Ishikawa (cell line): ENCODE results near the gene ZBTB44.

ENCODE experiments used
- CEBPB ChIP-seq: IDR thresholded peaks from 2 replicates; pipeline ENCODE4 v1.6.1; 2012
- CREB1 ChIP-seq: IDR thresholded peaks from 2 replicates; pipeline ENCODE4 v1.6.1; 2012; ENCODE audit warnings: low read depth
- EGR1 ChIP-seq: IDR thresholded peaks from 2 replicates; pipeline ENCODE4 v1.6.1; 2012
- EP300 ChIP-seq: IDR thresholded peaks from 2 replicates; pipeline ENCODE4 v1.6.1; 2012; ENCODE audit warnings: borderline replicate concordance
- FOXM1 ChIP-seq: IDR thresholded peaks from 2 replicates; pipeline ENCODE4 v1.6.1; 2012; ENCODE audit warnings: low read depth, borderline replicate concordance
- MAX ChIP-seq: IDR thresholded peaks from 2 replicates; pipeline ENCODE4 v1.6.1; 2012
- NFIC ChIP-seq: IDR thresholded peaks from 2 replicates; pipeline ENCODE4 v1.6.1; 2012
- RAD21 ChIP-seq: IDR thresholded peaks from 2 replicates; pipeline ENCODE4 v1.6.1; 2012; ENCODE audit warnings: low read depth
- REST ChIP-seq: IDR thresholded peaks from 2 replicates; pipeline ENCODE4 v1.6.1; 2012; ENCODE audit warnings: low read depth, mild to moderate bottlenecking
- TAF1 ChIP-seq: IDR thresholded peaks from 2 replicates; pipeline ENCODE4 v1.6.1; 2012; ENCODE audit warnings: low read depth, mild to moderate bottlenecking
- TCF12 ChIP-seq: IDR thresholded peaks from 2 replicates; pipeline ENCODE4 v1.6.1; 2012; ENCODE audit warnings: low read depth
- TEAD4 ChIP-seq: IDR thresholded peaks from 2 replicates; pipeline ENCODE4 v1.6.1; 2012
- USF1 ChIP-seq: IDR thresholded peaks from 2 replicates; pipeline ENCODE4 v1.6.1; 2012
- YY1 ChIP-seq: IDR thresholded peaks from 2 replicates; pipeline ENCODE4 v1.6.1; 2012; ENCODE audit warnings: low read depth
- ZBTB7A ChIP-seq: IDR thresholded peaks from 2 replicates; pipeline ENCODE4 v1.6.1; 2012; ENCODE audit warnings: low read depth

ZBTB44 gene

GRCh38 chr11:130314750-130315285, at the start of gene ZBTB44:
TSS of gene ZBTB44 (minus strand) at chr11:130314917. CDS start at chr11:130261873, 53,044 bp downstream.
- TF ChIP-seq USF1 (no peak), TEAD4 (no peak), CEBPB (peak; percentile 96), YY1 (peak; percentile 54; the same call in 1 of the 2 replicates)

GRCh38 chr11:130359419-130359818, 44.7 kb upstream of the ZBTB44 start:
- TF ChIP-seq YY1 (no peak), USF1 (no peak), TCF12 (no peak), EGR1 (no peak), CREB1 (no peak), NFIC (no peak), MAX (no peak), REST (no peak), RAD21 (no peak), EP300 (no peak)

- TF ChIP-seq TEAD4 = no peak
Observed at GRCh38 chr11:130358398-130358797, 43.7 kb upstream of the ZBTB44 start.

GRCh38 chr11:130347261-130347660, 32.5 kb upstream of the ZBTB44 start:
- TF ChIP-seq RAD21 = no peak
- TF ChIP-seq TAF1 = no peak
- TF ChIP-seq CREB1 = no peak
- TF ChIP-seq FOXM1 = no peak
- no peak for TF ChIP-seq USF1
- TF ChIP-seq ZBTB7A = no peak
- TF ChIP-seq MAX = no peak
- TF ChIP-seq YY1 = no peak
- TF ChIP-seq CEBPB = no peak
- TF ChIP-seq REST = no peak
- no peak for TF ChIP-seq EP300
- TF ChIP-seq TCF12 = no peak
- TF ChIP-seq EGR1 = no peak
- TF ChIP-seq NFIC = no peak
- TF ChIP-seq TEAD4 = no peak

- no peak for TF ChIP-seq CREB1
- TF ChIP-seq NFIC = no peak
- no peak for TF ChIP-seq CEBPB
- no peak for TF ChIP-seq RAD21
- no peak for TF ChIP-seq YY1
- no peak for TF ChIP-seq FOXM1
- no peak for TF ChIP-seq TAF1
- TF ChIP-seq TEAD4 = no peak
- no peak for TF ChIP-seq USF1
- no peak for TF ChIP-seq EGR1
- no peak for TF ChIP-seq ZBTB7A
- TF ChIP-seq REST = no peak
- TF ChIP-seq EP300 = no peak
- no peak for TF ChIP-seq TCF12
- no peak for TF ChIP-seq MAX
Observed at GRCh38 chr11:130344841-130345240, 30.1 kb upstream of the ZBTB44 start.
